Neural progenitor cell (in vitro differentiated cells): ENCODE results near the gene LDLRAD4. TPM values are rescaled to one million over a fixed set of nuclear protein-coding genes. Genes with fewer than 3 reads are reported as not detected.

ENCODE experiments used
- DNase-seq: peaks from one replicate; pipeline ENCODE4 v3.0.0-alpha.2; 2016; ENCODE audit warnings: low spot score
- H2AFZ ChIP-seq: fragments of 200-600 bp; sonication (generic); replicated peaks from 2 replicates; pipeline ENCODE4 v1.6.1; 2016; ENCODE audit warnings: antibody characterized with exemption
- H3F3A ChIP-seq: fragments of 200-600 bp; sonication (generic); 2 replicates; pipeline ENCODE4 v1.6.1; 2016; ENCODE audit warnings: antibody characterized with exemption, low read depth
- H3K27ac ChIP-seq: fragments of 200-600 bp; sonication (generic); 2 replicates; pipeline ENCODE4 v1.5.1; 2016; ENCODE audit warnings: mild to moderate bottlenecking
- H3K27me3 ChIP-seq: fragments of 200-600 bp; sonication (generic); 2 replicates; pipeline ENCODE4 v1.6.1; 2016; ENCODE audit warnings: mild to moderate bottlenecking, moderate library complexity
- H3K36me3 ChIP-seq: fragments of 200-600 bp; sonication (generic); 2 replicates; pipeline ENCODE4 v1.5.1; 2016
- H3K4me1 ChIP-seq: fragments of 200-600 bp; sonication (generic); 2 replicates; pipeline ENCODE4 v1.6.1; 2016; ENCODE audit warnings: mixed run types
- H3K4me2 ChIP-seq: fragments of 200-600 bp; sonication (generic); 2 replicates; pipeline ENCODE4 v1.6.1; 2016
- H3K4me3 ChIP-seq: fragments of 200-600 bp; sonication (generic); 2 replicates; pipeline ENCODE4 v1.5.1; 2016
- H3K79me2 ChIP-seq: fragments of 200-600 bp; sonication (generic); 2 replicates; pipeline ENCODE4 v1.6.1; 2016; ENCODE audit warnings: low read depth
- H3K9ac ChIP-seq: fragments of 200-600 bp; sonication (generic); 2 replicates; pipeline ENCODE4 v1.6.1; 2016
- H3K9me3 ChIP-seq: fragments of 200-600 bp; sonication (generic); 2 replicates; pipeline ENCODE4 v1.5.1; 2016; ENCODE audit warnings: low read depth
- H4K20me1 ChIP-seq: fragments of 200-600 bp; sonication (generic); 2 replicates; pipeline ENCODE4 v1.6.1; 2016; ENCODE audit warnings: low read depth
- H3K27ac Mint-ChIP-seq: 3 replicates; pipeline ENCODE4 v1.8.0; 2021; ENCODE audit warnings: mixed read lengths
- H3K27me3 Mint-ChIP-seq: 2 replicates; pipeline ENCODE4 v1.8.0; 2022; ENCODE audit warnings: low read depth, mild to moderate bottlenecking, inconsistent platforms, moderate library complexity, mixed read lengths; ENCODE audit not compliant: insufficient read depth
- H3K36me3 Mint-ChIP-seq: 3 replicates; pipeline ENCODE4 v1.8.0; 2021; ENCODE audit warnings: mixed read lengths
- H3K4me1 Mint-ChIP-seq: 3 replicates; pipeline ENCODE4 v1.8.0; 2021; ENCODE audit warnings: mixed read lengths
- H3K4me3 Mint-ChIP-seq: 3 replicates; pipeline ENCODE4 v1.8.0; 2021; ENCODE audit warnings: mild to moderate bottlenecking, moderate library complexity, mixed read lengths
- H3K9me3 Mint-ChIP-seq: 3 replicates; pipeline ENCODE4 v1.8.0; 2020; ENCODE audit warnings: mixed read lengths
- EZH2 ChIP-seq: fragments of 200-600 bp; sonication (generic); IDR thresholded peaks from 2 replicates; pipeline ENCODE4 v1.6.1; 2017; ENCODE audit warnings: antibody characterized with exemption, mild to moderate bottlenecking, moderate library complexity
- EZH2phosphoT487 ChIP-seq: fragments of 200-600 bp; sonication (generic); IDR thresholded peaks from 2 replicates; pipeline ENCODE4 v1.6.1; 2017; ENCODE audit warnings: antibody characterized with exemption
- total RNA-seq: library from RNA; depleted of rRNA; stranded (reverse); fragments of >200 nt; gene quantifications from 2 replicates; pipeline ENCODE4 v1.2.3, GENCODE V29; 2015; ENCODE audit warnings: low replicate concordance
- TF ChIP-seq, protein P1 (sequence below): fragments of 200-600 bp; sonication (generic); IDR thresholded peaks from 2 replicates; pipeline ENCODE4 v1.5.1; 2017; ENCODE audit warnings: antibody characterized with exemption, mild to moderate bottlenecking

Gene LDLRAD4
- total RNA-seq, 1 donor from 2014 or later = 0.65 TPM

DNA sequence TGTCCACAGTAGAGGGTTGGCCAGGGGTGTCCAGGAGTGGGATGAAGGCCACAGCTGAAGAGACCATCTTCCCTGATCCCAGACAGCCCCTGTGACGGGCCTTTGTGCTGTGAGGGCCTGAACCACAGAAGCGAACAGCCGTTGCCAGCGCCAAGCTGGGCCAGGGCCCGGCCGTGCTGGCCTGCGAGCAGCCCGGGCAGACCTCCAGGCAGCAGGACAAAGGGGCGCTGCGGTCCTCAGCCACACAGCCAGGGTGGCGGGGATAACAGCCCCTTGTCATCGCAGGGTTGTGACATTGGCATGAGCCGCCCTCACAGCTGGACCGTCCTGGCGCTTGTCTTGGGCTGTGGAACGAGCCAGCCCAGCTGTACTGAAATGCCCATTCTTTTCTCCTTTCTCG, 346.7 kb downstream of the LDLRAD4 start:
- Histone ChIP-seq H4K20me1 (no peaks in the 10 kb centered on the region), H3K79me2 (no peaks in the 10 kb centered on the region), H3K9me3 (no peaks in the 10 kb centered on the region), H3K4me3 (no peak overlapping the region), H2AFZ (no peak overlapping the region), H3F3A (no peaks in the 10 kb centered on the region), H3K4me1 (no peaks in the 10 kb centered on the region), H3K36me3 (no peaks in the 10 kb centered on the region), H3K9ac (no peak overlapping the region), H3K27me3 (no peaks in the 10 kb centered on the region), H3K4me2 (no peak overlapping the region), H3K27ac (no peak overlapping the region)
- DNase-seq = no peak
- Mint-ChIP-seq H3K36me3 (no peaks in the 10 kb centered on the region), H3K4me1 (peaks cover 28% of the 10 kb centered on the region), H3K4me3 (no peak overlapping the region), H3K27ac (no peak overlapping the region), H3K9me3 (no peaks in the 10 kb centered on the region), H3K27me3 (peaks cover 2% of the 10 kb centered on the region)
- TF ChIP-seq EZH2phosphoT487 = no peak
- TF ChIP-seq EZH2 = no peak
- TF ChIP-seq, protein P1, sequence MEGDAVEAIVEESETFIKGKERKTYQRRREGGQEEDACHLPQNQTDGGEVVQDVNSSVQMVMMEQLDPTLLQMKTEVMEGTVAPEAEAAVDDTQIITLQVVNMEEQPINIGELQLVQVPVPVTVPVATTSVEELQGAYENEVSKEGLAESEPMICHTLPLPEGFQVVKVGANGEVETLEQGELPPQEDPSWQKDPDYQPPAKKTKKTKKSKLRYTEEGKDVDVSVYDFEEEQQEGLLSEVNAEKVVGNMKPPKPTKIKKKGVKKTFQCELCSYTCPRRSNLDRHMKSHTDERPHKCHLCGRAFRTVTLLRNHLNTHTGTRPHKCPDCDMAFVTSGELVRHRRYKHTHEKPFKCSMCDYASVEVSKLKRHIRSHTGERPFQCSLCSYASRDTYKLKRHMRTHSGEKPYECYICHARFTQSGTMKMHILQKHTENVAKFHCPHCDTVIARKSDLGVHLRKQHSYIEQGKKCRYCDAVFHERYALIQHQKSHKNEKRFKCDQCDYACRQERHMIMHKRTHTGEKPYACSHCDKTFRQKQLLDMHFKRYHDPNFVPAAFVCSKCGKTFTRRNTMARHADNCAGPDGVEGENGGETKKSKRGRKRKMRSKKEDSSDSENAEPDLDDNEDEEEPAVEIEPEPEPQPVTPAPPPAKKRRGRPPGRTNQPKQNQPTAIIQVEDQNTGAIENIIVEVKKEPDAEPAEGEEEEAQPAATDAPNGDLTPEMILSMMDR = no peak

- H3K9me3 Mint-ChIP-seq = no peaks in the 10 kb centered on the region
- Histone ChIP-seq H3K4me2 (no peak overlapping the region), H3K4me1 (no peaks in the 10 kb centered on the region)
These were observed 348.6 kb downstream of the LDLRAD4 start for GRCh38 chr18:13566941-13567746.

GRCh38 chr18:13568443-13569392, 350.2 kb downstream of the LDLRAD4 start:
- H3K4me3 Mint-ChIP-seq = no peak overlapping the region
- no peak for DNase-seq
- Histone ChIP-seq H3K9ac (no peak overlapping the region), H3K27ac (no peak overlapping the region), H3F3A (no peaks in the 10 kb centered on the region), H3K27me3 (no peaks in the 10 kb centered on the region), H3K79me2 (no peaks in the 10 kb centered on the region), H3K4me2 (no peak overlapping the region), H3K9me3 (no peaks in the 10 kb centered on the region), H3K36me3 (no peaks in the 10 kb centered on the region), H2AFZ (no peak overlapping the region), H3K4me1 (no peaks in the 10 kb centered on the region), H3K4me3 (no peak overlapping the region), H4K20me1 (no peaks in the 10 kb centered on the region)
- peaks cover 34% of the 10 kb centered on the region for H3K4me1 Mint-ChIP-seq
- TF ChIP-seq EZH2phosphoT487 = no peak
- no peak for TF ChIP-seq EZH2
- TF ChIP-seq, protein P1 = no peak
- no peaks in the 10 kb centered on the region for H3K9me3 Mint-ChIP-seq
- no peaks in the 10 kb centered on the region for H3K36me3 Mint-ChIP-seq
- H3K27ac Mint-ChIP-seq = no peak overlapping the region
- no peaks in the 10 kb centered on the region for H3K27me3 Mint-ChIP-seq

More at GRCh38 chr18:13566941-13567746, 348.6 kb downstream of the LDLRAD4 start:
- Histone ChIP-seq H2AFZ (peak overlapping the region; percentile 26), H3F3A (no peaks in the 10 kb centered on the region), H3K4me3 (no peak overlapping the region), H3K27ac (no peak overlapping the region), H3K9me3 (no peaks in the 10 kb centered on the region), H3K36me3 (no peaks in the 10 kb centered on the region), H3K27me3 (no peaks in the 10 kb centered on the region), H4K20me1 (no peaks in the 10 kb centered on the region), H3K79me2 (no peaks in the 10 kb centered on the region), H3K9ac (no peak overlapping the region)
- no peak overlapping the region for H3K4me3 Mint-ChIP-seq
- no peak for DNase-seq
- TF ChIP-seq EZH2phosphoT487 (no peak), EZH2 (no peak)
- TF ChIP-seq, protein P1 = no peak
- H3K27ac Mint-ChIP-seq = peak overlapping the region; percentile 72
- H3K4me1 Mint-ChIP-seq = peaks cover 36% of the 10 kb centered on the region
- peaks cover 2% of the 10 kb centered on the region for H3K27me3 Mint-ChIP-seq
- no peaks in the 10 kb centered on the region for H3K36me3 Mint-ChIP-seq
